OCI-LY1 (cell line): ENCODE measurements around the gene PRPF19.

Experiments used
- H2AFZ ChIP-seq: fragments of 200-600 bp; sonication (generic), shearing (Covaris generic); 2 replicates; pipeline ENCODE4 v1.6.0; 2014; ENCODE audit warnings: antibody characterized with exemption, mild to moderate bottlenecking, low read length
- H3F3A ChIP-seq: fragments of 200-600 bp; sonication (generic), shearing (Covaris generic); 2 replicates; pipeline ENCODE4 v1.6.0; 2014; ENCODE audit warnings: mild to moderate bottlenecking, antibody characterized with exemption, low read length, moderate library complexity; ENCODE audit not compliant: insufficient read depth
- H3K27ac ChIP-seq: fragments of 200-600 bp; sonication (generic); 2 replicates; pipeline ENCODE4 v1.5.1; 2014; ENCODE audit warnings: low read length, mixed run types, mild to moderate bottlenecking, low read depth; ENCODE audit not compliant: poor library complexity, severe bottlenecking
- H3K27me3 ChIP-seq: fragments of 200-600 bp; sonication (generic); 2 replicates; pipeline ENCODE4 v1.6.0; 2014; ENCODE audit warnings: antibody characterized with exemption, mild to moderate bottlenecking, low read length, moderate library complexity; ENCODE audit not compliant: insufficient read depth
- H3K36me3 ChIP-seq: fragments of 200-600 bp; sonication (generic); 2 replicates; pipeline ENCODE4 v1.6.1; 2014; ENCODE audit warnings: mild to moderate bottlenecking, antibody characterized with exemption, low read length, moderate library complexity, mixed read lengths; ENCODE audit not compliant: insufficient read depth
- H3K4me1 ChIP-seq: fragments of 200-600 bp; sonication (generic); 2 replicates; pipeline ENCODE4 v1.5.1; 2014; ENCODE audit warnings: mild to moderate bottlenecking, low read length, moderate library complexity; ENCODE audit not compliant: insufficient read depth, severe bottlenecking
- H3K4me2 ChIP-seq: fragments of 200-600 bp; sonication (generic), shearing (Covaris generic); 2 replicates; pipeline ENCODE4 v1.6.1; 2014; ENCODE audit warnings: low read length
- H3K4me3 ChIP-seq: fragments of 200-600 bp; sonication (generic); 2 replicates; pipeline ENCODE4 v1.5.1; 2014; ENCODE audit warnings: low read length, low read depth, mild to moderate bottlenecking, mixed read lengths; ENCODE audit not compliant: poor library complexity, severe bottlenecking
- H3K79me2 ChIP-seq: fragments of 200-600 bp; shearing (Covaris generic); 2 replicates; pipeline ENCODE4 v1.6.1; 2016; ENCODE audit warnings: mixed run types, low read length, mixed read lengths; ENCODE audit not compliant: insufficient read depth
- H3K9ac ChIP-seq: fragments of 200-600 bp; sonication (generic), shearing (Covaris generic); 2 replicates; pipeline ENCODE4 v1.6.1; 2014; ENCODE audit warnings: mild to moderate bottlenecking, low read length, mixed read lengths
- H3K9me2 ChIP-seq: fragments of 200-600 bp; sonication (generic), shearing (Covaris generic); 2 replicates; pipeline ENCODE4 v1.6.1; 2014; ENCODE audit warnings: low read depth, mild to moderate bottlenecking, low read length, mixed read lengths
- H3K9me3 ChIP-seq: fragments of 200-600 bp; shearing (Covaris generic); 2 replicates; pipeline ENCODE4 v1.6.1; 2014; ENCODE audit warnings: low read length, mixed read lengths
- H4K20me1 ChIP-seq: fragments of 200-600 bp; sonication (generic), shearing (Covaris generic); 2 replicates; pipeline ENCODE4 v1.6.0; 2016; ENCODE audit warnings: mild to moderate bottlenecking, low read length; ENCODE audit not compliant: insufficient read depth
- CTCF ChIP-seq: fragments of 200-600 bp; sonication (generic), shearing (Covaris generic); IDR thresholded peaks from 2 replicates; pipeline ENCODE4 v1.5.1; 2017; ENCODE audit warnings: mild to moderate bottlenecking, antibody characterized with exemption, low read length, moderate library complexity, mixed read lengths
- EZH2 ChIP-seq: fragments of 200-600 bp; sonication (generic), shearing (Covaris generic); IDR thresholded peaks from 2 replicates; pipeline ENCODE4 v1.8.0; 2017; ENCODE audit warnings: borderline replicate concordance, mixed run types, mild to moderate bottlenecking, antibody characterized with exemption, low read length, moderate library complexity, mixed read lengths

PRPF19 gene

GRCh38 chr11:60908803-60909202, 2.4 kb upstream of the PRPF19 start:
- Histone ChIP-seq H3K27me3 (no peaks in the 10 kb centered on the region), H3K4me2 (no peak overlapping the region), H3K9ac (no peak overlapping the region), H3K9me2 (no peaks in the 10 kb centered on the region), H4K20me1 (no peaks in the 10 kb centered on the region), H3K4me1 (peaks cover 54% of the 10 kb centered on the region), H3F3A (0 out of 2 replicates have a peak, but pooled peaks cover 3% of the 10 kb centered on the region), H3K79me2 (peaks cover 24% of the 10 kb centered on the region), H3K4me3 (no peak overlapping the region), H3K27ac (no peak overlapping the region), H3K36me3 (peaks cover 12% of the 10 kb centered on the region), H2AFZ (no peak overlapping the region), H3K9me3 (no peaks in the 10 kb centered on the region)
- TF ChIP-seq EZH2 = no peak
- no peak for TF ChIP-seq CTCF

- peaks cover 43% of the 10 kb centered on the region for H3K36me3 ChIP-seq
- H3F3A ChIP-seq = 0 out of 2 replicates have a peak, but pooled peaks cover 3% of the 10 kb centered on the region
- no peak for TF ChIP-seq CTCF
- no peak for TF ChIP-seq EZH2
- H3K9me2 ChIP-seq = no peaks in the 10 kb centered on the region
- H3K27me3 ChIP-seq = no peaks in the 10 kb centered on the region
- peaks cover 31% of the 10 kb centered on the region for H3K79me2 ChIP-seq
- H3K27ac ChIP-seq = peak overlapping the region; percentile 55
- no peaks in the 10 kb centered on the region for H4K20me1 ChIP-seq
- peak overlapping the region; percentile 95 for H3K9ac ChIP-seq
- peak overlapping the region; percentile 89 for H3K4me3 ChIP-seq
- H3K4me2 ChIP-seq = peak overlapping the region; percentile 91
- H3K9me3 ChIP-seq = no peaks in the 10 kb centered on the region
- H3K4me1 ChIP-seq = peaks cover 37% of the 10 kb centered on the region
- H2AFZ ChIP-seq = no peak overlapping the region
These were observed 753 bp downstream of the PRPF19 start for GRCh38 chr11:60905551-60906113.

DNA sequence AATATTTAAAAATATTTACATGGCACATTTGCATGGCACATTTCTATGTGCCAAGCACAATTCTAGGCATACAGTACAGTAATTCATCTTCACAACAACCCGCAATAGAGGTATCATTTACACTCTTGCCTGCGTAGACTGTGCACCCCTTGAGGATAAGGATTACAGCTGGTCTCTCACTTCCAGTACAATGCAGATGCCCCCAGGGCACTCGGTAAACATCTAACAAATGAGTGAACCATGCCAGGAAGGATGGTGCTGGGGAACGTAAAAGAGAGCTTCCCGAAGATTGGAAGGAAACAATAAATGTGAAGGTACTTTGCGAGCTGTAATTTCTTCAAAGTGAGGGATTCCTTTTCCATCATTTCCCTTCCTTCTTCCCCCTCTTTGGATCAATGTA, 1.3 kb downstream of the PRPF19 start:
- Histone ChIP-seq H3K9me2 (no peaks in the 10 kb centered on the region), H2AFZ (no peak overlapping the region), H3K36me3 (peaks cover 49% of the 10 kb centered on the region), H3K27me3 (no peaks in the 10 kb centered on the region), H3F3A (no peaks in the 10 kb centered on the region), H3K4me2 (peak overlapping the region; percentile 91), H3K9ac (peak overlapping the region; percentile 95), H3K27ac (peak overlapping the region; percentile 55), H3K4me3 (peak overlapping the region; percentile 89), H4K20me1 (no peaks in the 10 kb centered on the region), H3K9me3 (no peaks in the 10 kb centered on the region), H3K4me1 (peaks cover 31% of the 10 kb centered on the region), H3K79me2 (peaks cover 31% of the 10 kb centered on the region)
- TF ChIP-seq CTCF (no peak), EZH2 (no peak)
